ENCODE results near the gene MYF6.
"Not testable (repeated sequence)": the region's sequence is repeated elsewhere in the genome, so short reads cannot be mapped to it uniquely, and the experiment has no call there.

The MYF6 gene

GRCh38 chr12:80707126-80707829 is at the start of gene MYF6:
Gene MYF6 (plus strand): TSS chr12:80707634. CDS start chr12:80707720, 86 bp downstream.
- DNase-seq, result no peak

- no peak for DNase-seq
These were observed 47.8 kb upstream of the MYF6 start for GRCh38 chr12:80659512-80660063.

- DNase-seq, result no peak
These were observed 44.8 kb upstream of the MYF6 start for GRCh38 chr12:80662586-80662985.

GRCh38 chr12:80670214-80670613 is 37.2 kb upstream of the MYF6 start:
- DNase-seq, result no peak

- DNase-seq, result not testable (repeated sequence)
These were observed 31.3 kb upstream of the MYF6 start for GRCh38 chr12:80676042-80676636.

- no peak for DNase-seq
These were observed 30.6 kb upstream of the MYF6 start for GRCh38 chr12:80676856-80677255.

GRCh38 chr12:80677994-80678393 is 29.4 kb upstream of the MYF6 start:
- DNase-seq, result no peak

- DNase-seq, result no peak
These were observed 27.9 kb upstream of the MYF6 start for GRCh38 chr12:80679346-80680131.

GRCh38 chr12:80681287-80681686 is 26.1 kb upstream of the MYF6 start:
- DNase-seq, result peak; percentile 32

- no peak for DNase-seq
These were observed 25.6 kb upstream of the MYF6 start for GRCh38 chr12:80681786-80682185.

- no peak for DNase-seq
These were observed 23.3 kb upstream of the MYF6 start for GRCh38 chr12:80684077-80684495.

- DNase-seq, result no peak
These were observed 17.3 kb upstream of the MYF6 start for GRCh38 chr12:80690090-80690489.

GRCh38 chr12:80690513-80690912 is 16.9 kb upstream of the MYF6 start:
- DNase-seq, result no peak

- DNase-seq, result peak; percentile 93
These were observed 15.3 kb upstream of the MYF6 start for GRCh38 chr12:80692114-80692513.

- DNase-seq, result no peak
These were observed 10.1 kb upstream of the MYF6 start for GRCh38 chr12:80697270-80697887.

- no peak for DNase-seq
These were observed 9.2 kb upstream of the MYF6 start for GRCh38 chr12:80698256-80698655.

- DNase-seq, result no peak
These were observed 8.4 kb upstream of the MYF6 start for GRCh38 chr12:80698847-80699542.

- no peak for DNase-seq
These were observed 7.1 kb upstream of the MYF6 start for GRCh38 chr12:80700327-80700726.

GRCh38 chr12:80701388-80701787 is 6.0 kb upstream of the MYF6 start:
- DNase-seq, result no peak

- no peak for DNase-seq
These were observed 4.3 kb upstream of the MYF6 start for GRCh38 chr12:80702889-80703805.

- no peak for DNase-seq
These were observed 3.0 kb upstream of the MYF6 start for GRCh38 chr12:80704420-80704819.
